NCI-H146 treated with DMSO at 0.1 percent for 48 hours (cell line): ENCODE measurements around the gene PLLP.

Experiments used
- DNase-seq: peaks from one replicate; lab custom pipeline; 2025; ENCODE audit not compliant: unreplicated experiment; lab: John Stamatoyannopoulos, UW

PLLP gene

GRCh38 chr16:57257455-57258070, 26.9 kb downstream of the PLLP start:
- no peak for DNase-seq

- DNase-seq = no peak
Measured at GRCh38 chr16:57256601-57257395, 27.7 kb downstream of the PLLP start.

GRCh38 chr16:57255686-57256415, 28.6 kb downstream of the PLLP start:
- no peak for DNase-seq

- no peak for DNase-seq
Measured at GRCh38 chr16:57253466-57253865, 31.0 kb downstream of the PLLP start.

GRCh38 chr16:57252148-57252721, 32.2 kb downstream of the PLLP start:
- no peak for DNase-seq

- no peak for DNase-seq
Measured at GRCh38 chr16:57251352-57251751, 33.1 kb downstream of the PLLP start.

GRCh38 chr16:57245472-57246113, 38.9 kb downstream of the PLLP start:
- DNase-seq = peak; percentile 24

- DNase-seq = peak; percentile 80
Measured at GRCh38 chr16:57244767-57245471, 39.6 kb downstream of the PLLP start, which contains the start of gene ARL2BP. TSS of gene ARL2BP (plus strand) at chr16:57245259. CDS start at chr16:57245368, 109 bp downstream.

- no peak for DNase-seq
Measured at GRCh38 chr16:57244463-57244766, 40.1 kb downstream of the PLLP start.

GRCh38 chr16:57242650-57243049, 41.8 kb downstream of the PLLP start:
- DNase-seq = no peak

- DNase-seq = no peak
Measured at GRCh38 chr16:57240851-57241250, 43.6 kb downstream of the PLLP start.

- no peak for DNase-seq
Measured at GRCh38 chr16:57239107-57239506, 45.4 kb downstream of the PLLP start.

GRCh38 chr16:57238682-57239081, 45.8 kb downstream of the PLLP start:
- no peak for DNase-seq

GRCh38 chr16:57236022-57236350, 48.5 kb downstream of the PLLP start:
- no peak for DNase-seq

GRCh38 chr16:57235128-57236021, 49.1 kb downstream of the PLLP start:
- DNase-seq = no peak

- DNase-seq = no peak
Measured at GRCh38 chr16:57234707-57235092, 49.8 kb downstream of the PLLP start.

- no peak for DNase-seq
Measured at GRCh38 chr16:57233944-57234706, 50.3 kb downstream of the PLLP start.

GRCh38 chr16:57231821-57232350, 52.6 kb downstream of the PLLP start:
- no peak for DNase-seq

GRCh38 chr16:57229079-57229478, 55.4 kb downstream of the PLLP start:
- DNase-seq = no peak
